GM13976 (cell line): ENCODE results near the gene DDR1.
"Not testable (repeated sequence)": the region's sequence is repeated elsewhere in the genome, so short reads cannot be mapped to it uniquely, and the experiment has no call there.

Experiments used
- DNase-seq: peaks from one replicate; pipeline ENCODE4 v3.0.0; 2012; ENCODE audit warnings: low spot score
- CTCF ChIP-seq: IDR thresholded peaks from 2 replicates; pipeline ENCODE4 v1.5.1; 2012; ENCODE audit warnings: borderline replicate concordance, mild to moderate bottlenecking; ENCODE audit not compliant: insufficient read depth; ENCODE audit errors: extremely low read depth, missing control alignments, control extremely low read depth
- in situ Hi-C: fragments of 300-500 bp; cut with MboI; formaldehyde crosslinking; loops from one replicate; pipeline ENCODE4 v1.12.0; 2022; ENCODE audit warnings: low sequenced_read_pairs, mixed read lengths, inconsistent platforms; ENCODE audit not compliant: unreplicated experiment

The DDR1 gene

GRCh38 chr6:30843611-30843998 lies 40.7 kb upstream of the DDR1 start:
- no peak for TF ChIP-seq CTCF
- DNase-seq, result no peak
- in situ Hi-C loops, result no loop called here

GRCh38 chr6:30844118-30844535 lies 40.2 kb upstream of the DDR1 start:
- no peak for TF ChIP-seq CTCF
- in situ Hi-C loops, result no loop called here
- no peak for DNase-seq

- in situ Hi-C loops, result no loop called here
Observed at GRCh38 chr6:30845183-30845582, 39.1 kb upstream of the DDR1 start.

GRCh38 chr6:30847421-30847970 lies 36.8 kb upstream of the DDR1 start:
- in situ Hi-C loops, result no loop called here
- DNase-seq, result no peak
- no peak for TF ChIP-seq CTCF

More at GRCh38 chr6:30845183-30845582, 39.1 kb upstream of the DDR1 start:
- no peak for DNase-seq
- no peak for TF ChIP-seq CTCF

- DNase-seq, result no peak
- in situ Hi-C loops, result no loop called here
- no peak for TF ChIP-seq CTCF
Observed at GRCh38 chr6:30847971-30848436, 36.3 kb upstream of the DDR1 start.

GRCh38 chr6:30849903-30850651 lies 34.2 kb upstream of the DDR1 start:
- in situ Hi-C loops, result no loop called here
- TF ChIP-seq CTCF, result no peak
- no peak for DNase-seq

GRCh38 chr6:30852459-30852858 lies 31.9 kb upstream of the DDR1 start:
- DNase-seq, in situ Hi-C loops: not testable (repeated sequence)
